H54 (cell line): ENCODE data around the gene NCAPH2.

Experiments
- DNase-seq: peaks from one replicate; pipeline ENCODE4 v3.0.0; 2011; ENCODE audit warnings: low spot score, mixed read lengths; ENCODE audit not compliant: insufficient read length
- FAIRE-seq: peaks from 3 replicates; lab custom pipeline; 2011; peaks lifted over from hg19 to GRCh38; lab: Jason Lieb, UNC
- POLR2A ChIP-seq: IDR thresholded peaks from 2 replicates; pipeline ENCODE4 v1.6.1; 2011; ENCODE audit warnings: low read depth, mild to moderate bottlenecking, low read length

NCAPH2 gene

GRCh38 chr22:50507991-50508884, at the start of gene NCAPH2:
Gene NCAPH2 (plus strand): TSS chr22:50508224. CDS start chr22:50508338, 114 bp downstream.
- DNase-seq, result peak; percentile 90
- peak; percentile 66 for TF ChIP-seq POLR2A
- FAIRE-seq, result no peak

GRCh38 chr22:50459016-50459415, 49.0 kb upstream of the NCAPH2 start:
- TF ChIP-seq POLR2A, result no peak
- FAIRE-seq, result no peak
- no peak for DNase-seq

GRCh38 chr22:50459496-50460140, 48.4 kb upstream of the NCAPH2 start:
- DNase-seq (no peak), FAIRE-seq (no peak)

GRCh38 chr22:50460938-50461337, 47.1 kb upstream of the NCAPH2 start:
- TF ChIP-seq POLR2A, result no peak
- FAIRE-seq, result no peak
- no peak for DNase-seq

More at GRCh38 chr22:50459496-50460140, 48.4 kb upstream of the NCAPH2 start:
- TF ChIP-seq POLR2A, result no peak

GRCh38 chr22:50461536-50461935, 46.5 kb upstream of the NCAPH2 start:
- TF ChIP-seq POLR2A, result no peak
- DNase-seq (no peak), FAIRE-seq (no peak)

- TF ChIP-seq POLR2A, result no peak
- FAIRE-seq (no peak), DNase-seq (no peak)
Observed at GRCh38 chr22:50461979-50462540, 46.0 kb upstream of the NCAPH2 start.

GRCh38 chr22:50463188-50463900, 44.7 kb upstream of the NCAPH2 start:
- DNase-seq, result no peak
- TF ChIP-seq POLR2A, result no peak
- FAIRE-seq, result no peak

GRCh38 chr22:50464451-50464850, 43.6 kb upstream of the NCAPH2 start:
- no peak for FAIRE-seq
- no peak for DNase-seq
- TF ChIP-seq POLR2A, result no peak

GRCh38 chr22:50465066-50465930, 42.7 kb upstream of the NCAPH2 start:
- DNase-seq (no peak), FAIRE-seq (no peak)
- no peak for TF ChIP-seq POLR2A

GRCh38 chr22:50467341-50467740, 40.7 kb upstream of the NCAPH2 start:
- DNase-seq (no peak), FAIRE-seq (no peak)
- no peak for TF ChIP-seq POLR2A

- no peak for TF ChIP-seq POLR2A
- FAIRE-seq (no peak), DNase-seq (no peak)
Observed at GRCh38 chr22:50467773-50468440, 40.1 kb upstream of the NCAPH2 start.

- TF ChIP-seq POLR2A, result no peak
- FAIRE-seq (no peak), DNase-seq (no peak)
Observed at GRCh38 chr22:50468626-50469025, 39.4 kb upstream of the NCAPH2 start.
